Ectodermal cell (in vitro differentiated cells): ENCODE measurements around the gene KDF1.

Experiments
- H3K27ac ChIP-seq: 2 replicates; pipeline ENCODE4 v1.7.0; 2013; ENCODE audit warnings: mild to moderate bottlenecking, low read depth, low read length; ENCODE audit not compliant: insufficient read depth, poor library complexity, severe bottlenecking
- H3K27me3 ChIP-seq: 2 replicates; pipeline ENCODE4 v1.7.0; 2013; ENCODE audit warnings: mild to moderate bottlenecking, low read length; ENCODE audit not compliant: insufficient read depth, control insufficient read depth, poor library complexity, severe bottlenecking
- H3K36me3 ChIP-seq: one replicate; pipeline ENCODE4 v1.7.0; 2013; ENCODE audit warnings: low read length; ENCODE audit not compliant: control insufficient read depth, insufficient read depth
- H3K4me1 ChIP-seq: one replicate; pipeline ENCODE4 v1.7.0; 2013; ENCODE audit warnings: low read length; ENCODE audit not compliant: control insufficient read depth, insufficient read depth
- H3K4me3 ChIP-seq: 2 replicates; pipeline ENCODE4 v1.7.0; 2013; ENCODE audit warnings: low read depth, low read length, control low read depth; ENCODE audit not compliant: insufficient read depth
- H3K9me3 ChIP-seq: 2 replicates; pipeline ENCODE4 v1.7.0; 2013; ENCODE audit warnings: mild to moderate bottlenecking, low read length, moderate library complexity; ENCODE audit not compliant: control insufficient read depth
- WGBS, 2 experiments: methylation state at CpG; one replicate each; pipeline ENCODE4 v1.1.7; 2013; ENCODE audit warnings: missing lambda C conversion rate in 2 of 2; 5-methylcytosine and 5-hydroxymethylcytosine counted together

The KDF1 gene

GRCh38 chr1:27001570-27002360, 41.5 kb upstream of the KDF1 start:
- peaks cover 6% of the 10 kb centered on the region for H3K36me3 ChIP-seq
- peaks cover 2% of the 10 kb centered on the region for H3K27me3 ChIP-seq
- no peaks in the 10 kb centered on the region for H3K9me3 ChIP-seq
- H3K4me1 ChIP-seq, result peaks cover 57% of the 10 kb centered on the region
- peak overlapping the region; percentile 90 for H3K27ac ChIP-seq
- 71 to 73% methylated on average over 13 of the region's 13 CpGs for WGBS, 2 experiments
- H3K4me3 ChIP-seq, result no peak overlapping the region

GRCh38 chr1:27000817-27001460, 40.7 kb upstream of the KDF1 start:
- no peak overlapping the region for H3K4me3 ChIP-seq
- H3K36me3 ChIP-seq, result peaks cover 6% of the 10 kb centered on the region
- no peaks in the 10 kb centered on the region for H3K9me3 ChIP-seq
- H3K27me3 ChIP-seq, result peaks cover 10% of the 10 kb centered on the region
- WGBS, 2 experiments, result 93 to 94% methylated on average over 8 of the region's 8 CpGs
- peak overlapping the region; percentile 90 for H3K27ac ChIP-seq
- peaks cover 57% of the 10 kb centered on the region for H3K4me1 ChIP-seq

- Histone ChIP-seq H3K4me3 (no peak overlapping the region), H3K27ac (peak overlapping the region; percentile 77)
- WGBS, 2 experiments, result 65% methylated on average over 8 to 9 of the region's 9 CpGs
Observed at GRCh38 chr1:27000090-27000816, 40.0 kb upstream of the KDF1 start.

GRCh38 chr1:26999440-26999987, 39.2 kb upstream of the KDF1 start:
- Histone ChIP-seq H3K27ac (peak overlapping the region; percentile 77), H3K36me3 (no peaks in the 10 kb centered on the region), H3K9me3 (no peaks in the 10 kb centered on the region), H3K4me1 (peaks cover 48% of the 10 kb centered on the region), H3K27me3 (peaks cover 25% of the 10 kb centered on the region), H3K4me3 (no peak overlapping the region)
- 37 to 41% methylated on average over 6 to 7 of the region's 7 CpGs for WGBS, 2 experiments

More at GRCh38 chr1:27000090-27000816, 40.0 kb upstream of the KDF1 start:
- Histone ChIP-seq H3K36me3 (peaks cover 3% of the 10 kb centered on the region), H3K4me1 (peaks cover 54% of the 10 kb centered on the region), H3K27me3 (peaks cover 17% of the 10 kb centered on the region), H3K9me3 (no peaks in the 10 kb centered on the region)

GRCh38 chr1:26998429-26999300, 38.4 kb upstream of the KDF1 start:
- Histone ChIP-seq H3K27me3 (peaks cover 33% of the 10 kb centered on the region), H3K4me1 (peaks cover 39% of the 10 kb centered on the region), H3K9me3 (no peaks in the 10 kb centered on the region), H3K36me3 (no peaks in the 10 kb centered on the region), H3K27ac (no peak overlapping the region), H3K4me3 (no peak overlapping the region)
- WGBS, 2 experiments, result 89 to 90% methylated on average over 11 of the region's 11 CpGs

- H3K4me3 ChIP-seq, result no peak overlapping the region
- peaks cover 52% of the 10 kb centered on the region for H3K27me3 ChIP-seq
- no peaks in the 10 kb centered on the region for H3K9me3 ChIP-seq
- no peak overlapping the region for H3K27ac ChIP-seq
- 85 to 88% methylated on average over 4 of the region's 4 CpGs for WGBS, 2 experiments
- H3K4me1 ChIP-seq, result peaks cover 38% of the 10 kb centered on the region
- no peaks in the 10 kb centered on the region for H3K36me3 ChIP-seq
Observed at GRCh38 chr1:26996665-26997064, 36.4 kb upstream of the KDF1 start.

GRCh38 chr1:26996024-26996423, 35.8 kb upstream of the KDF1 start:
- Histone ChIP-seq H3K4me1 (peaks cover 31% of the 10 kb centered on the region), H3K27ac (no peak overlapping the region), H3K27me3 (peaks cover 58% of the 10 kb centered on the region)

GRCh38 chr1:26994787-26995517, 34.7 kb upstream of the KDF1 start:
- Histone ChIP-seq H3K27me3 (peaks cover 63% of the 10 kb centered on the region), H3K4me3 (peak overlapping the region; percentile 57), H3K4me1 (peaks cover 22% of the 10 kb centered on the region), H3K9me3 (no peaks in the 10 kb centered on the region), H3K36me3 (no peaks in the 10 kb centered on the region), H3K27ac (no peak overlapping the region)
- 19% methylated on average over 15 of the region's 15 CpGs for whole genome bisulfite sequencing, 2 experiments

More at GRCh38 chr1:26996024-26996423, 35.8 kb upstream of the KDF1 start:
- Histone ChIP-seq H3K9me3 (no peaks in the 10 kb centered on the region), H3K36me3 (no peaks in the 10 kb centered on the region), H3K4me3 (no peak overlapping the region)
- 62 to 76% methylated on average over 1 of the region's 1 CpG for WGBS, 2 experiments
